ENCODE results near the gene ADORA2A. TPM values are rescaled to one million over a fixed set of nuclear protein-coding genes. Genes with fewer than 3 reads are reported as not detected.

ADORA2A gene
- total RNA-seq, 2 donors from 2014 or later: 5.9 to 7.1 TPM

DNA sequence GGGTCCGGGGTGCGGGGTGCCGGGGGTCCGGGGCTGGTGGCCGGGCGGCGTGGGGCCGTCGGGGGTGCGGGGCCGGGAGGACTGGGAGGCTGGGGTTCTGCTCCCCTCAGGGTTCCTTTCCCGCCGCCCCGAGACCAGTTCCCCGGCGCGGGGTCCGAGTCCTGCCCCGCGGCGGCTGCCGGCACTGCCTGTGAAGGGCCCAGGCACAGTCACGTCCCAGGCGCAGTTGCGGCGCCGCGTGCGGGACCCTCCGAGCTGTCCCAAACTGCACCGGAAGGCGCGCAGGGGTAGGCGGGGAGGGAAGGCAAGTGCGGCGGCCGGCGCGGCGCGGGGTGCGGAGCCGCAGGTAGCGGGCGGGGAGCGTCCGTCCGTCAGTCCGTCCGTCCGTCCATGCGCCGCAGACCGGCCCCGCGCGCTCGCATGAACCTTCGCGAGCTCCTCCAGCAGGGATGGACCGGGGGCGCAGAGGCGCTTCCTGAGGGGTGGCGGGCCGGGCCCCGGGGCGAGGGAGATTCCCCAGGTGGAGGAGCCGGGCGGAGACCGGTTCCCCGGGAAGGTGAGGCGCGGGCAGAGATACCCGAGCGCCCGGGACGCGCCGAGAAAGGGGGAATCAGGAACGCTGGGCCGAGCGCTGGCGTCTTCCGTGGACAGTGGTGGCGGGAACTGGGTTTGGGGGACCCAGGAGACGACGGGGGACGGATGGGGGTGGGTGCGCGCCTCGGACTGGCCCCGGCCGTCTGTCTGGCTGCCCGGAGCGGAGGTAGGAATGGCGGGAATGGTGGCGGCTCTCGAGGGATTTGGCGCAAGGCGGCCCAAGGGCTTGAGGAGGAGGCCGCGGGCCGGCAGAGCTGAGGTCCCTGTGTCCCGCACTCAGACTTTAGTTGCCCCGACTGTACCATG is 3.1 kb upstream of the ADORA2A start:
- no peaks in the 10 kb centered on the region for H3K27me3 ChIP-seq
- TF ChIP-seq, protein P1, sequence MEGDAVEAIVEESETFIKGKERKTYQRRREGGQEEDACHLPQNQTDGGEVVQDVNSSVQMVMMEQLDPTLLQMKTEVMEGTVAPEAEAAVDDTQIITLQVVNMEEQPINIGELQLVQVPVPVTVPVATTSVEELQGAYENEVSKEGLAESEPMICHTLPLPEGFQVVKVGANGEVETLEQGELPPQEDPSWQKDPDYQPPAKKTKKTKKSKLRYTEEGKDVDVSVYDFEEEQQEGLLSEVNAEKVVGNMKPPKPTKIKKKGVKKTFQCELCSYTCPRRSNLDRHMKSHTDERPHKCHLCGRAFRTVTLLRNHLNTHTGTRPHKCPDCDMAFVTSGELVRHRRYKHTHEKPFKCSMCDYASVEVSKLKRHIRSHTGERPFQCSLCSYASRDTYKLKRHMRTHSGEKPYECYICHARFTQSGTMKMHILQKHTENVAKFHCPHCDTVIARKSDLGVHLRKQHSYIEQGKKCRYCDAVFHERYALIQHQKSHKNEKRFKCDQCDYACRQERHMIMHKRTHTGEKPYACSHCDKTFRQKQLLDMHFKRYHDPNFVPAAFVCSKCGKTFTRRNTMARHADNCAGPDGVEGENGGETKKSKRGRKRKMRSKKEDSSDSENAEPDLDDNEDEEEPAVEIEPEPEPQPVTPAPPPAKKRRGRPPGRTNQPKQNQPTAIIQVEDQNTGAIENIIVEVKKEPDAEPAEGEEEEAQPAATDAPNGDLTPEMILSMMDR (IDR thresholded peaks at IDR 0.05): peak in 1 of 2 donors; percentile 24
- H3K9me3 ChIP-seq: no peaks in the 10 kb centered on the region
- peaks cover 0 to 60% of the 10 kb centered on the region in 2 donors for H3K4me1 ChIP-seq
- peak overlapping the region; percentile 60 to 74 for H3K4me3 ChIP-seq
- DNase-seq (ENCODE audit: low spot score): no peak
- no peaks in the 10 kb centered on the region for H3K36me3 ChIP-seq
- peak overlapping the region; percentile 25 to 67 for H3K27ac ChIP-seq

DNA sequence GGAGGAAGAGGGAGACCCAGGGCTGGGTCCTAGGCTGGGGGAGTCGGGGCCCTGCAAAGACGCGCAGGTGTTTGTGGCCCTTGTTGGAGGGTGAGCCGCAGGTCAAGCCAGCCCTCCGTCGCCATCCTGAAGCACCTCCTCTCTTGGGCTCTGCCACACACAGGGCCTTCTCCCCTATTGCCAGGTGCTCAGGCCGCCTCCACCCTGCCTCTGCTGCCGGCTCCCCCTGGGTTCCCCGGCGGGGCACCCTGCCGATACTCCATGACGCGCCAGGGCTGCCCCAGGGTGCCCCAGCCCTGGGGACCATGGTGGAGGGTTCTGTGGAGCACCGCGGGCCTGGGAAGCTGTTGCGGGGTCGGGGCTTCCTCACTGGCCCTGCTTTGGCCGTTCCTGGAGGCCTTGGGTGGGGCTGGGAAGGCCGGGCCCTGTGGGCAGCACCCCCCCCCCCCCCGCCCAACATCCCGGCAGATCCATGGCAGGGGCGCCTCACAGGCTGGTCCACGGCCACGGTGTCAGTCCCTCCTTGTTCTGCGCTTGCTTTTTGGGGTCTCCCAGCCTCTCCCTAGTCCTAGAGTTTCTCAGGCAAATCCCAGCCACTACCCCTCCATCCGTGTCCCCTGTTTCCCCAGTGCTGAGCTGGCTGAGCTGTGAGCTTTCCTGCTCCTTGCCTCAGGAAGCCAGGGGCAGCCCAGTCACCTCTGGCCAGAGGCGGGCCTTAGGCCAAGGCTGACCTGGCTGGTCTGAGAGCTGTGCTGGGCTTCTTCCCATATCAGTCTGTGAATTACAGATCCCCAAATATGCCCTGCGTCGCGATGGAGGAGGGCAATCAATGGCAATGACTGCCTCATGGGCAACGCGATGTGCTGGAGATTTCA is 2.3 kb upstream of the ADORA2A start:
- Histone ChIP-seq H3K27ac (peak overlapping the region in 1 of 2 donors; percentile 67), H3K4me3 (peak overlapping the region; percentile 60 to 74), H3K27me3 (no peaks in the 10 kb centered on the region), H3K36me3 (no peaks in the 10 kb centered on the region), H3K4me1 (peaks cover 0 to 60% of the 10 kb centered on the region in 2 donors), H3K9me3 (no peaks in the 10 kb centered on the region)
- DNase-seq (ENCODE audit: low spot score): no peak
- TF ChIP-seq, protein P1 (IDR thresholded peaks at IDR 0.05): no peak

DNA sequence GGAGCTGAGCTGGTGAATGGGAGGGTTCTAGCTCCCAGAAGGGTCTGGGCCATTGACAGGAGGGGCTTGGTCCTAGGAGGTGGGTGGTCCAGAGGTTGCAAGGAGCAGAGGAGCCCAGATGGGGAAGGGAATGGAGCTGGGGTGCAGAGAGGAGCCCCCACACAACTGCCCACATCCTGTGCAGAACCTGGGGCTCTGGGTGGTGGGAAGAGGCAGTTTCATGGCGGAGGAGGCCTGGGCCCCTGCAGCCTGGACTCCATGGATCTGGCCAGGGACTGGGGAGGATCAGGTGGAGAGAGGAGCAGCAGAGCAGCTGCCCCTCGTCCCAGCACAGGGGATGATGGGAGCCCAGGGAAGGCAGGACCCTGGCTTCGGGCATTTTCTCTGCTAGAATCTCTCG is 963 bp upstream of the ADORA2A start:
- DNase-seq (ENCODE audit: low spot score): no peak
- peaks cover 0 to 62% of the 10 kb centered on the region in 2 donors for H3K4me1 ChIP-seq
- H3K9me3 ChIP-seq: no peaks in the 10 kb centered on the region
- no peaks in the 10 kb centered on the region for H3K27me3 ChIP-seq
- TF ChIP-seq, protein P1 (IDR thresholded peaks at IDR 0.05): no peak
- no peak overlapping the region for H3K27ac ChIP-seq
- H3K4me3 ChIP-seq: no peak overlapping the region
- H3K36me3 ChIP-seq: no peaks in the 10 kb centered on the region

DNA sequence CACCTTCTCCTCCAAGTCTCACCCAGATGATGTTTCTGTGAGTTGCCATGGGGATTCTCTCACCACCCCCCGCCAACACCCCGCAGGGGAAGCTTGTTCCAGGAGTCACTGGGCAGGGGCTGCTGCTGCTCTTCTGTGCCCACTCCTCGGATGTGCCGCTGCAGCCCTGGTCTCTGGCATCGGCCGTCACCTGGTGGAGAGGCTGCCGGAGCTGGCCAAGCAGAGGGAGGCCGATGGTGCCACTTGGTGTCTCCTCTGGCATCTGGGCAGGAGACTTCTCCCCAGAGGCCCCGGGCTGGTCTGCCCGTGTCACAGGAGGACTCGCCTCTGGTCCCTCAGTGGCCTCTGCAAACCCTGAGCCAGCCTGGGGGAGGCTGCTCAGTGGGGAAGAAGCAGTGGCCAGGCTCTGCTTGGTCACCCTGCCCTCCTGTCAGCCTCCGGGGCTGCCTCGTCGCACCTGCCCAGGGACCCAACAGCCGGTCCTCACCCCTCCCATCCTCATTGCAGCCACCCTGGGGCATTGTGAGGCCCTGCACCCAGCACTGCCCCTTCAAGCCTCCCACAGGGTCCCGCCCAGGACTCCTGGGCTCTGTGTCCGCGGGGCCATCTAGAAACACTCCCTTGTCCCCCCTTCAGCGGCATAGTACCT is 424 bp upstream of the ADORA2A start:
- Histone ChIP-seq H3K4me3 (no peak overlapping the region), H3K9me3 (no peaks in the 10 kb centered on the region), H3K4me1 (peaks cover 0 to 62% of the 10 kb centered on the region in 2 donors), H3K27ac (no peak overlapping the region), H3K36me3 (no peaks in the 10 kb centered on the region), H3K27me3 (no peaks in the 10 kb centered on the region)
- DNase-seq (ENCODE audit: low spot score): no peak
- TF ChIP-seq, protein P1 (IDR thresholded peaks at IDR 0.05): no peak

DNA sequence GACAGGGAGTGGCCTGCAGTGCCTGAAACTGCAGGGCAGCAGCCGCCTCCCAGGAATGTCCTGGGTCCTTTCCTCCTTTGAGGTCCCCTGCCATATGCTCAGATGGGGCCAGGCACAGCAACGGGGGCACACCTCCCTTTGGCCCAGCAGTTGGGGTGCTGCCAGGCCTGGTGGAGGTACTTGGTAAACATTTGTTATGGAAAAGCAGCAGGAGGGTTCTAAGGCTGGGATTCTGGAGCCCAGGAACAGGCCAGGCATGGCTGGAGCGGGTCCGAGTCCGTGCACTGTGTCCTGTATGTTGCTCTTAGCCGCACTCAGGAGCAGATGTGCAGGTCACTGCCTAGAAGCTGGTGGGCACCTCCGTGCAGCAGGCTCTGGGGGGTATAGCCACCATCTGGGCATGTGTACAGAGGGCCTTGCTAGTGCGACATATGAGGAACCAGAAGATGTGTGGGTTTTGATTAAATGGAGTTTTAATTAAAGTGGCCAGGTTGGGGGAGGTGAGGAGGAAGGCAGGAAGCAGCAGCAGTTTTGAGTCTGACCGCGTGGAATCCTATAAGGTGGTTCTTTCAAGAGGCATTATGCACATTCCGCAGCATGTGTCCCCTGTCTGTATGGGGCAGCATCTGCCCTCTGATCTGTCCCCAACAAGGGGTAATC is 1.5 kb downstream of the ADORA2A start:
- H3K27me3 ChIP-seq: no peaks in the 10 kb centered on the region
- TF ChIP-seq, protein P1 (IDR thresholded peaks at IDR 0.05): no peak
- no peak overlapping the region for H3K4me3 ChIP-seq
- H3K36me3 ChIP-seq: no peaks in the 10 kb centered on the region
- H3K9me3 ChIP-seq: no peaks in the 10 kb centered on the region
- DNase-seq (ENCODE audit: low spot score): no peak
- peaks cover 0 to 66% of the 10 kb centered on the region in 2 donors for H3K4me1 ChIP-seq
- H3K27ac ChIP-seq: no peak overlapping the region

Data from right atrium auricular region (tissue), 2 donors.